Endothelial cell of umbilical vein (primary cell): ENCODE data around the gene LMCD1.

Experiments
- EZH2 ChIP-seq: IDR thresholded peaks from 2 replicates; pipeline ENCODE4 v1.6.1; 2012; ENCODE audit warnings: borderline replicate concordance, low read depth, mild to moderate bottlenecking, moderate library complexity, low read length, inconsistent platforms; ENCODE audit not compliant: severe bottlenecking
- FOS ChIP-seq: IDR thresholded peaks from 2 replicates; pipeline ENCODE4 v1.6.1; 2011; ENCODE audit warnings: mild to moderate bottlenecking, low read length, moderate library complexity, borderline replicate concordance; ENCODE audit not compliant: insufficient read depth
- GATA2 ChIP-seq: IDR thresholded peaks from 2 replicates; pipeline ENCODE4 v1.7.0; 2011; ENCODE audit warnings: low read depth, mild to moderate bottlenecking, moderate library complexity, mixed read lengths, low read length; ENCODE audit not compliant: insufficient read length, insufficient read depth
- MYC ChIP-seq: IDR thresholded peaks from one replicate; pipeline ENCODE4 v1.6.1; 2011; ENCODE audit warnings: mild to moderate bottlenecking, low read depth, low read length
- POLR2A ChIP-seq: IDR thresholded peaks from 2 replicates; pipeline ENCODE4 v1.6.1; 2012; ENCODE audit warnings: low read depth, mild to moderate bottlenecking, control low read depth, low read length
- POLR2AphosphoS5 ChIP-seq: IDR thresholded peaks from 2 replicates; pipeline ENCODE4 v1.6.1; 2012; ENCODE audit warnings: low read depth, mild to moderate bottlenecking, control low read depth, low read length, moderate library complexity; ENCODE audit not compliant: insufficient read depth
- TF ChIP-seq, protein P1 (sequence below), 2 donors: IDR thresholded peaks; 1 replicate in 1 of 2; 2 replicates in 1 of 2; pipeline ENCODE4 v1.5.1; 2011; ENCODE audit warnings: low read length in 2 of 2, mild to moderate bottlenecking in 2 of 2, moderate library complexity in 2 of 2, control low read depth in 1 of 2, inconsistent platforms in 1 of 2, low read depth in 1 of 2; ENCODE audit not compliant: insufficient read depth in 1 of 2; ENCODE audit errors: extremely low read depth in 1 of 2
- TF ChIP-seq, protein P2 (sequence below): IDR thresholded peaks from 2 replicates; pipeline ENCODE4 v1.6.1; 2011; ENCODE audit not compliant: insufficient read depth, insufficient read length

DNA sequence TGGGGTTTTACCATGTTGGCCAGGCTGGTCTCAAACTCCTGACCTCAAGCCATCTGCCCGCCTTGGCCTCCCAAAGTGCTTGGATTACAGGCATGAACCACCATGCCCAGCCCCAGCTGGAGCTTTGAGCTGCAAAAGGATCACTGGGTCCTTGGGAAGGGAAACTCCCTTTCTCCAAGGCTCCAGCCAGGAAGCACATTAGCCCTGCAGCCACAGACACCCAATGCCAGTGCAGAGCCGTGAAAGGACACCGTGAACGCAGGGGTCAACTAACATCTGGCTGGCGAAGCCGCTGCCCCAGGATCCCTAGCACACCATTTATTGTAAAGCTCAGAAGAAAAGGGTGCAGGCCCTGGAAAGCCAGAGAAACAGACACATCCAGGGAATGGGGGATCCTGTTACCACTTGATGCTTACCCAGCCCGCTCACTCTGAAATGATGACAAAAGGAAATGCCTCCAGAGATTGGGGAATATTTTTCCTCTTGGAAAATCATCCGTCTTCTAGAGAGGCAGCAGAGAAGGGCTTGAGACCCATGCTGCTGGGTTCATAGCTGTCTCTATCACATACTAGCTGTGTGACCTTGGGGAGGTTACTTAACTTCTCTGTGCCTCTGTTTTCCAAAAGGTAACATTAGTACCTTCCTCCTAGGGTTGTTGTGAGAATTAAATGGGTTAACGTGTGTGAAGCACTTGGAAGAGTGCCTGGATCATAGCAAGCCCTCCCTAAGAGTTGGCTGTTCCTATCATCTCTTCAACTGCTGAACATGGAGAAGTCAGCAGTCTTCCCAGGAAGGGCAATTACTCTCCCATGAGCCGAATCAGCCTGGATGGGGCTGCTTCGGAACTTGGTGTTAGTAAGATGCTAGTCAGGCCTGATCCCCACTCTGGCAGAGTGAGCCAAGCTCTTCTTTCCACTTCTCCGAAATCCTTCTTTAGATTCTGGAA is 40.8 kb downstream of the LMCD1 start:
- no peak for TF ChIP-seq FOS
- TF ChIP-seq, protein P1, sequence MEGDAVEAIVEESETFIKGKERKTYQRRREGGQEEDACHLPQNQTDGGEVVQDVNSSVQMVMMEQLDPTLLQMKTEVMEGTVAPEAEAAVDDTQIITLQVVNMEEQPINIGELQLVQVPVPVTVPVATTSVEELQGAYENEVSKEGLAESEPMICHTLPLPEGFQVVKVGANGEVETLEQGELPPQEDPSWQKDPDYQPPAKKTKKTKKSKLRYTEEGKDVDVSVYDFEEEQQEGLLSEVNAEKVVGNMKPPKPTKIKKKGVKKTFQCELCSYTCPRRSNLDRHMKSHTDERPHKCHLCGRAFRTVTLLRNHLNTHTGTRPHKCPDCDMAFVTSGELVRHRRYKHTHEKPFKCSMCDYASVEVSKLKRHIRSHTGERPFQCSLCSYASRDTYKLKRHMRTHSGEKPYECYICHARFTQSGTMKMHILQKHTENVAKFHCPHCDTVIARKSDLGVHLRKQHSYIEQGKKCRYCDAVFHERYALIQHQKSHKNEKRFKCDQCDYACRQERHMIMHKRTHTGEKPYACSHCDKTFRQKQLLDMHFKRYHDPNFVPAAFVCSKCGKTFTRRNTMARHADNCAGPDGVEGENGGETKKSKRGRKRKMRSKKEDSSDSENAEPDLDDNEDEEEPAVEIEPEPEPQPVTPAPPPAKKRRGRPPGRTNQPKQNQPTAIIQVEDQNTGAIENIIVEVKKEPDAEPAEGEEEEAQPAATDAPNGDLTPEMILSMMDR (IDR thresholded peaks at IDR 0.05; ENCODE audit: extremely low read depth in 1 of 2, insufficient read depth in 1 of 2, low read depth in 1 of 2, low read length in 2 of 2) = no peak
- no peak for TF ChIP-seq POLR2A
- TF ChIP-seq MYC = no peak
- TF ChIP-seq GATA2 = no peak
- TF ChIP-seq EZH2 = no peak
- TF ChIP-seq POLR2AphosphoS5 = no peak
- TF ChIP-seq, protein P2, sequence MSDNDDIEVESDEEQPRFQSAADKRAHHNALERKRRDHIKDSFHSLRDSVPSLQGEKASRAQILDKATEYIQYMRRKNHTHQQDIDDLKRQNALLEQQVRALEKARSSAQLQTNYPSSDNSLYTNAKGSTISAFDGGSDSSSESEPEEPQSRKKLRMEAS = no peak
